K562 (cell line): ENCODE measurements around the gene RHBDD1. TPM values are rescaled to one million over a fixed set of nuclear protein-coding genes. Genes with fewer than 3 reads are reported as not detected.

Experiments used
- ATAC-seq: fragments of 200-7000 bp; cut with Tn5 transposase; 3 replicates; pipeline ENCODE4 v1.9.1; 2020; ENCODE audit warnings: moderate library complexity
- BruUV-seq: library from RNA; stranded (reverse); fragments of 400-500 nt; replicated peaks from 2 replicates; lab custom pipeline; 2021; lab: Mats Ljungman, UMichigan
- CTCF ChIA-PET: fragments of 300-600 bp; formaldehyde crosslinking; extraction: SDS; loops from one replicate; lab custom pipeline; 2021; ENCODE audit warnings: low intra/inter-chr PET ratio; lab: Yijun Ruan, JAX
- POLR2A ChIA-PET: fragments of 300-600, 350-650 bp; sonication (Branson Sonifier 250); formaldehyde crosslinking; extraction: SDS; loops from one replicate; lab custom pipeline; 2021; ENCODE audit warnings: antibody characterized with exemption, inconsistent platforms; lab: Yijun Ruan, JAX
- DNase-seq, 4 experiments: peaks; one replicate each; pipeline versions ENCODE4 v3.0.0 to v3.0.0-alpha.2; 2011 to 2018; ENCODE audit warnings: low spot score in 3 of 4, mixed read lengths in 3 of 4; ENCODE audit errors: extremely low read depth in 1 of 4
- FAIRE-seq: peaks from 2 replicates; lab custom pipeline; 2011; peaks lifted over from hg19 to GRCh38; lab: Jason Lieb, UNC
- H2AFZ ChIP-seq: 2 replicates; pipeline ENCODE4 v1.6.0; 2011; ENCODE audit warnings: low read depth, low read length, control low read depth, inconsistent platforms
- H3K27ac ChIP-seq: fragments of 200-600 bp; 3 replicates; pipeline ENCODE4 v1.8.0; 2011; ENCODE audit warnings: low read depth, mild to moderate bottlenecking, control low read depth, inconsistent platforms, low read length, moderate library complexity, mixed read lengths; ENCODE audit errors: extremely low read depth
- H3K27me3 ChIP-seq, 2 experiments: fragments of 300-600 bp in 1 of 2; 2 replicates in 1 of 2; 3 replicates in 1 of 2; pipeline versions ENCODE4 v1.6.0 to v1.8.0; 2011; ENCODE audit warnings: inconsistent platforms in 2 of 2, low read length in 2 of 2, mild to moderate bottlenecking in 1 of 2, mixed read lengths in 1 of 2, moderate library complexity in 1 of 2; ENCODE audit not compliant: control insufficient read depth in 2 of 2, insufficient read depth in 2 of 2
- H3K36me3 ChIP-seq: fragments of 300-600 bp; 3 replicates; pipeline ENCODE4 v1.8.0; 2011; ENCODE audit warnings: mild to moderate bottlenecking, low read length, inconsistent platforms; ENCODE audit not compliant: control insufficient read depth, insufficient read depth
- H3K4me1 ChIP-seq, 2 experiments: fragments of 200-600 bp in 1 of 2; replicated peaks in 1 of 2; 2 replicates in 1 of 2; 3 replicates in 1 of 2; pipeline versions ENCODE4 v1.5.1 to v1.8.0; 2011; ENCODE audit warnings: inconsistent platforms in 2 of 2, low read length in 2 of 2, mild to moderate bottlenecking in 1 of 2, mixed read lengths in 1 of 2, moderate library complexity in 1 of 2; ENCODE audit not compliant: control insufficient read depth in 2 of 2, insufficient read depth in 2 of 2
- H3K4me2 ChIP-seq: 2 replicates; pipeline ENCODE4 v1.6.1; 2011; ENCODE audit warnings: low read length, control low read depth, inconsistent platforms, mixed read lengths; ENCODE audit not compliant: insufficient read depth
- H3K4me3 ChIP-seq: fragments of 200-600 bp; sonication (generic), shearing (Covaris generic); 2 replicates; pipeline ENCODE4 v1.5.1; 2016; ENCODE audit warnings: control low read depth, inconsistent platforms
- H3K79me2 ChIP-seq: fragments of 200-600 bp; 3 replicates; pipeline ENCODE4 v1.8.0; 2011; ENCODE audit warnings: low read length, inconsistent platforms; ENCODE audit not compliant: control insufficient read depth, insufficient read depth
- H3K9ac ChIP-seq, 2 experiments: 2 replicates each; pipeline versions ENCODE4 v1.6.0 to v1.6.1; 2011; ENCODE audit warnings: low read depth in 2 of 2, low read length in 2 of 2, control low read depth in 1 of 2, inconsistent platforms in 1 of 2, mild to moderate bottlenecking in 1 of 2, mixed read lengths in 1 of 2; ENCODE audit not compliant: insufficient read depth in 1 of 2
- H3K9me1 ChIP-seq: one replicate; pipeline ENCODE4 v1.6.0; 2011; ENCODE audit warnings: inconsistent platforms, mild to moderate bottlenecking, low read length, moderate library complexity; ENCODE audit not compliant: control insufficient read depth, insufficient read depth
- H3K9me3 ChIP-seq: replicated peaks from 2 replicates; pipeline ENCODE4 v1.5.1; 2011; ENCODE audit warnings: low read depth, low read length, inconsistent platforms; ENCODE audit not compliant: control insufficient read depth, insufficient read depth
- H4K20me1 ChIP-seq: replicated peaks from 2 replicates; pipeline ENCODE4 v1.6.1; 2011; ENCODE audit warnings: low read length, inconsistent platforms, mixed read lengths; ENCODE audit not compliant: control insufficient read depth, insufficient read depth
- ARID1B ChIP-seq: fragments of 450-650 bp; IDR thresholded peaks from 2 replicates; pipeline ENCODE4 v1.6.1; 2016; ENCODE audit warnings: antibody characterized with exemption, mild to moderate bottlenecking, inconsistent platforms
- BHLHE40 ChIP-seq: IDR thresholded peaks from 2 replicates; pipeline ENCODE4 v1.6.1; 2011; ENCODE audit warnings: low read length, improper control_type of control experiment
- CEBPG ChIP-seq, 3 experiments: fragments of 200-800 bp in 1 of 3; sonication (Bioruptor generic) in 1 of 3; sonication (generic) in 1 of 3; formaldehyde crosslinking in 1 of 3; IDR thresholded peaks in 2 of 3; conservative IDR thresholded peaks in 1 of 3; 2 replicates each; pipeline versions ENCODE4 v1.6.1 to v1.8.0; 2016 to 2022; ENCODE audit warnings: missing compliant biosample characterization in 2 of 3, missing genetic modification characterization in 2 of 3, mild to moderate bottlenecking in 1 of 3, missing genetic modification reagents in 1 of 3
- DPF2 ChIP-seq: fragments of 450-650 bp; IDR thresholded peaks from 2 replicates; pipeline ENCODE4 v1.6.1; 2016
- FOSL1 ChIP-seq: fragments of 200-800 bp; sonication (Bioruptor generic); conservative IDR thresholded peaks from 2 replicates; pipeline ENCODE4 v1.6.1; 2016; ENCODE audit warnings: missing genetic modification characterization, missing compliant biosample characterization
- FOXJ2 ChIP-seq: fragments of 200-800 bp; sonication (Bioruptor generic); IDR thresholded peaks from 2 replicates; pipeline ENCODE4 v1.6.1; 2016; ENCODE audit warnings: missing genetic modification characterization, missing compliant biosample characterization
- JUND ChIP-seq, 2 experiments: IDR thresholded peaks; 2 replicates in 1 of 2; 3 replicates in 1 of 2; pipeline ENCODE4 v1.6.1; 2011; ENCODE audit warnings: borderline replicate concordance in 2 of 2, low read depth in 2 of 2, low read length in 2 of 2, improper control_type of control experiment in 1 of 2, missing biosample characterization in 1 of 2, missing genetic modification characterization in 1 of 2, missing genetic modification reagents in 1 of 2
- MBD1 ChIP-seq: fragments of 250-450 bp; sonication (Bioruptor Pico); IDR thresholded peaks from 2 replicates; pipeline ENCODE4 v1.8.0; 2022; ENCODE audit warnings: inconsistent platforms
- MEIS2 ChIP-seq: fragments of 450-650 bp; IDR thresholded peaks from 2 replicates; pipeline ENCODE4 v1.6.1; 2014; ENCODE audit warnings: mild to moderate bottlenecking; ENCODE audit not compliant: partially characterized antibody
- MTA1 ChIP-seq: fragments of 450-650 bp; IDR thresholded peaks from 2 replicates; pipeline ENCODE4 v1.6.1; 2017; ENCODE audit warnings: borderline replicate concordance
- NFATC3 ChIP-seq: fragments of 450-650 bp; IDR thresholded peaks from 2 replicates; pipeline ENCODE4 v1.6.1; 2017; ENCODE audit warnings: mild to moderate bottlenecking
- NFE2 ChIP-seq: IDR thresholded peaks from 2 replicates; pipeline ENCODE4 v1.6.1; 2014; ENCODE audit warnings: antibody characterized with exemption, low read depth
- NFIC ChIP-seq: fragments of 450-650 bp; IDR thresholded peaks from 2 replicates; pipeline ENCODE4 v1.6.1; 2017; ENCODE audit warnings: mild to moderate bottlenecking, inconsistent platforms
- RFX7 ChIP-seq: fragments of 250-450 bp; sonication (Bioruptor Pico); IDR thresholded peaks from 2 replicates; pipeline ENCODE4 v1.5.1; 2021; ENCODE audit warnings: mild to moderate bottlenecking
- SMARCA4 ChIP-seq: fragments of 450-650 bp; IDR thresholded peaks from 2 replicates; pipeline ENCODE4 v1.6.1; 2016
- SMC3 ChIP-seq: conservative IDR thresholded peaks from 2 replicates; pipeline ENCODE4 v1.6.1; 2011; ENCODE audit warnings: low read depth, low read length, improper control_type of control experiment; ENCODE audit not compliant: insufficient read depth
- TEAD4 ChIP-seq, 2 experiments: sonication (generic) in 1 of 2; formaldehyde crosslinking in 1 of 2; IDR thresholded peaks; 2 replicates each; pipeline versions ENCODE4 v1.6.1 to v1.8.0; 2012 to 2022; ENCODE audit warnings: borderline replicate concordance in 1 of 2, inconsistent platforms in 1 of 2, low read length in 1 of 2, mild to moderate bottlenecking in 1 of 2, missing genetic modification reagents in 1 of 2
- ZNF384 ChIP-seq: IDR thresholded peaks from 2 replicates; pipeline ENCODE4 v1.6.1; 2012; ENCODE audit warnings: low read depth, low read length, improper control_type of control experiment
- ZNF507 ChIP-seq: conservative IDR thresholded peaks from 2 replicates; pipeline ENCODE4 v1.6.1; 2017; ENCODE audit warnings: missing genetic modification characterization, missing compliant biosample characterization
- ZSCAN29 ChIP-seq: fragments of 450-650 bp; IDR thresholded peaks from 2 replicates; pipeline ENCODE4 v1.6.1; 2017
- WGBS: fragments of 100-300 bp; shearing (Covaris generic); methylation state at CpG from one replicate; pipeline ENCODE4 v1.1.6; 2016; ENCODE audit warnings: low coverage, mixed read lengths; ENCODE audit not compliant: insufficient coverage; ENCODE audit errors: missing lambda C conversion rate; 5-methylcytosine and 5-hydroxymethylcytosine counted together
- in situ Hi-C: fragments of 300-500 bp; cut with MboI; formaldehyde crosslinking; loops from 4 replicates; pipeline ENCODE4 v1.15.0; 2018; ENCODE audit warnings: inconsistent platforms, mixed read lengths
- intact Hi-C: fragments of 100-400 bp; cut with micrococcal nuclease; formaldehyde crosslinking; loops from 2 replicates; pipeline ENCODE4 v1.14.2; 2022
- polyA plus RNA-seq, 8 experiments: library from polyadenylated mRNA; depleted of rRNA in 4 of 8; stranded (reverse) in 5 of 8; unstranded in 3 of 8; fragments of >200 nt; fragmentation: Nextera tagmentation in 2 of 8; fragmentation: Illumina TruSeq in 1 of 8; extraction: Ambion mirVana in 2 of 8; extraction: Trizol in 1 of 8; gene quantifications; 2 replicates each; pipeline versions ENCODE4 v1.2.1 to v1.2.3, GENCODE V29; 2011 to 2014; ENCODE audit warnings: inconsistent platforms in 1 of 8, missing spikeins in 1 of 8
- total RNA-seq, 7 experiments: library from RNA; depleted of rRNA in 6 of 7; stranded (reverse); fragments of >200 nt in 6 of 7; fragmentation: Illumina TruSeq in 2 of 7; extraction: Trizol in 2 of 7; gene quantifications; 2 replicates each; pipeline versions ENCODE4 v1.2.1 to v1.2.3, GENCODE V29; 2011 to 2021; ENCODE audit warnings: low replicate concordance in 1 of 7
- TF ChIP-seq, protein P1 (sequence below): fragments of 450-650 bp; IDR thresholded peaks from 2 replicates; pipeline ENCODE4 v1.6.1; 2016; ENCODE audit warnings: antibody characterized with exemption

Gene RHBDD1
- total and polyA plus RNA-seq, 9 of the 15 experiments (the other 6 are each of a cell fraction or from before 2014, with no cell fraction given), result 4.8 to 34.8 (median 15.6) TPM

DNA sequence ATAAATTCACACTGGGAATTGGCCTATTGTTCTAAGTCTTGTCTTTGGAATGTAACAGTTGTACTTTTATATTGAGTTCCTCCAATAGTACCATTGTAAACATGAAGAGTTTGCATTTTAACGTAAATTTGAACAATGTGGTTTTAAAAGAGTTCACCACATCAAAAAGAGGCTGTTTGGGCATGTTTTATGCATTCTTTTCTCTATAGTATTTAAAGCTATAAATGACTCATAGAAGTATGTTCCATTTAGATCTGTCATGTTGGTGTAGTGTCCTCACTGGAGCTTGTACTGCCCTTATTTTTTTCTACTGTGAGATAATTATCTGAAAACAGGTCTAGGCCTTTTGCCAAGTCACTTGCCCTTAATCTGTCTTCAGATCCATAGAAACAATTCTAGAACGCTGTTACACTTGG is 141.9 kb downstream of the RHBDD1 start:
- Histone ChIP-seq H2AFZ (no peak overlapping the region), H3K9me3 (no peaks in the 10 kb centered on the region), H3K9ac (no peak overlapping the region), H3K9me1 (peaks cover 2% of the 10 kb centered on the region), H3K79me2 (peaks cover 6% of the 10 kb centered on the region; the same call in 1 of the 3 replicates), H4K20me1 (no peaks in the 10 kb centered on the region), H3K4me3 (no peak overlapping the region), H3K4me1 (peaks cover 11 to 46% of the 10 kb centered on the region in 2 experiments), H3K27me3 (no peaks in the 10 kb centered on the region), H3K4me2 (no peak overlapping the region; the same call in 1 of the 2 replicates), H3K27ac (no peak overlapping the region), H3K36me3 (peaks cover 4% of the 10 kb centered on the region; the same call in 1 of the 3 replicates)
- DNase-seq, result peak; percentile 16 to 54 (median 32)
- peak; percentile 50 for ATAC-seq
- peak; percentile 26 for FAIRE-seq
- ChIA-PET CTCF (no interaction called here), POLR2A (no interaction called here)
- in situ Hi-C loops (no loop called here), intact Hi-C loops (no loop called here)
- BruUV-seq, result no TSS peak
- WGBS, result 6% methylated on average over 2 of the region's 2 CpGs
- no peak for TF ChIP-seq RFX7
- TF ChIP-seq MTA1, result no peak
- no peak for TF ChIP-seq CEBPG (CRISPR knock-in tag; IDR thresholded peaks at IDR 0.05)
- no peak for TF ChIP-seq CEBPG (tag; conservative IDR thresholded peaks at IDR 0.05 in 1 of 2, IDR thresholded peaks at IDR 0.05 in 1 of 2)
- TF ChIP-seq SMC3, result no peak
- peak; percentile 55 for TF ChIP-seq MEIS2
- no peak for TF ChIP-seq ZNF507 (tag)
- TF ChIP-seq MBD1 (CRISPR knock-in tag), result no peak
- TF ChIP-seq FOXJ2, result 0 out of 2 replicates have a peak, but pooled peaks have one; percentile 24
- TF ChIP-seq BHLHE40, result 0 out of 2 replicates have a peak, but pooled peaks have one; percentile 26
- TF ChIP-seq SMARCA4, result peak; percentile 50; the same call in 1 of the 2 replicates
- TF ChIP-seq NFATC3, result no peak
- peak; percentile 63 for TF ChIP-seq FOSL1
- TF ChIP-seq, protein P1, sequence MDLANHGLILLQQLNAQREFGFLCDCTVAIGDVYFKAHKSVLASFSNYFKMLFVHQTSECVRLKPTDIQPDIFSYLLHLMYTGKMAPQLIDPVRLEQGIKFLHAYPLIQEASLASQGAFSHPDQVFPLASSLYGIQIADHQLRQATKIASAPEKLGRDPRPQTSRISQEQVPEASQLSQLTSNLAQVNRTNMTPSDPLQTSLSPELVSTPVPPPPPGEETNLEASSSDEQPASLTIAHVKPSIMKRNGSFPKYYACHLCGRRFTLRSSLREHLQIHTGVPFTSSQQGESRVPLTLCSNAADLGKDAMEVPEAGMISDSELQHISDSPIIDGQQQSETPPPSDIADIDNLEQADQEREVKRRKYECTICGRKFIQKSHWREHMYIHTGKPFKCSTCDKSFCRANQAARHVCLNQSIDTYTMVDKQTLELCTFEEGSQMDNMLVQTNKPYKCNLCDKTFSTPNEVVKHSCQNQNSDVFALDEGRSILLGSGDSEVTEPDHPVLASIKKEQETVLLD, result no peak
- TF ChIP-seq ZSCAN29, result no peak
- peak; percentile 74 for TF ChIP-seq NFE2
- peak; percentile 49; the same call in 1 of the 2 replicates for TF ChIP-seq ARID1B
- peak; percentile 69; the same call in 1 of the 2 replicates for TF ChIP-seq DPF2
- peak; percentile 38; the same call in 1 of the 2 replicates for TF ChIP-seq JUND (IDR thresholded peaks at IDR 0.05; ENCODE audit: borderline replicate concordance, low read depth, low read length)
- TF ChIP-seq JUND (tag; IDR thresholded peaks at IDR 0.05; ENCODE audit: borderline replicate concordance, low read depth, low read length), result peak; percentile 51; the same call in 2 of the 3 replicates
- 0 out of 2 replicates have a peak, but pooled peaks have one; percentile 23 for TF ChIP-seq TEAD4 (IDR thresholded peaks at IDR 0.05; ENCODE audit: low read length)
- no peak for TF ChIP-seq TEAD4 (CRISPR knock-in tag; IDR thresholded peaks at IDR 0.05; ENCODE audit: borderline replicate concordance)
- TF ChIP-seq NFIC, result peak; percentile 77
- peak; percentile 82 for TF ChIP-seq ZNF384
